PC-9 (cell line): ENCODE measurements around the gene TRIP12. TPM values are rescaled to one million over a fixed set of nuclear protein-coding genes. Genes with fewer than 3 reads are reported as not detected.

Experiments
- BruUV-seq: library from RNA; stranded (reverse); fragments of 400-500 nt; replicated peaks from 2 replicates; lab custom pipeline; 2021; lab: Mats Ljungman, UMichigan
- CTCF ChIA-PET: fragments of 300-600 bp; sonication (Branson Sonifier 250); formaldehyde crosslinking; loops from one replicate; lab custom pipeline; 2022; ENCODE audit warnings: antibody characterized with exemption; lab: Charles Lee
- POLR2A ChIA-PET: fragments of 300-600 bp; sonication (Branson Sonifier 250); formaldehyde crosslinking; loops from one replicate; lab custom pipeline; 2022; ENCODE audit warnings: antibody characterized with exemption; ENCODE audit not compliant: unreplicated experiment; lab: Charles Lee
- DNase-seq, 2 experiments: peaks; one replicate each; pipeline versions ENCODE4 v3.0.0 to v3.0.0-alpha.2; 2015 to 2022; ENCODE audit warnings: mixed read lengths in 1 of 2
- H2AFZ ChIP-seq: fragments of 200-600 bp; sonication (generic); 2 replicates; pipeline ENCODE4 v1.8.1; 2017; ENCODE audit warnings: antibody characterized with exemption
- H3F3A ChIP-seq: fragments of 200-600 bp; sonication (generic); 2 replicates; pipeline ENCODE4 v1.8.1; 2017; ENCODE audit warnings: antibody characterized with exemption, mild to moderate bottlenecking, low read depth; ENCODE audit not compliant: insufficient read depth
- H3K27ac ChIP-seq: fragments of 200-600 bp; sonication (generic); 2 replicates; pipeline ENCODE4 v1.6.1; 2016; ENCODE audit warnings: mixed run types
- H3K27me3 ChIP-seq: fragments of 200-600 bp; sonication (generic); 2 replicates; pipeline ENCODE4 v1.6.1; 2016; ENCODE audit warnings: low read depth, mixed run types; ENCODE audit not compliant: insufficient read depth
- H3K36me3 ChIP-seq: fragments of 200-600 bp; sonication (generic); 2 replicates; pipeline ENCODE4 v1.6.1; 2016; ENCODE audit warnings: low read depth, mixed run types
- H3K4me1 ChIP-seq: fragments of 200-600 bp; sonication (generic); replicated peaks from 2 replicates; pipeline ENCODE4 v1.6.1; 2016; ENCODE audit warnings: mixed run types; ENCODE audit not compliant: insufficient read depth
- H3K4me2 ChIP-seq: fragments of 200-600 bp; sonication (generic); 2 replicates; pipeline ENCODE4 v1.6.1; 2017; ENCODE audit warnings: mixed run types
- H3K4me3 ChIP-seq: fragments of 200-600 bp; sonication (generic); 2 replicates; pipeline ENCODE4 v1.6.1; 2016; ENCODE audit warnings: mixed run types
- H3K79me2 ChIP-seq: fragments of 200-600 bp; sonication (generic); 2 replicates; pipeline ENCODE4 v1.6.1; 2017; ENCODE audit warnings: low read depth, mixed run types
- H3K9me2 ChIP-seq: fragments of 200-600 bp; sonication (generic); 2 replicates; pipeline ENCODE4 v1.8.1; 2017; ENCODE audit warnings: mild to moderate bottlenecking; ENCODE audit not compliant: insufficient read depth
- H3K9me3 ChIP-seq: fragments of 200-600 bp; sonication (generic); 2 replicates; pipeline ENCODE4 v1.8.1; 2016; ENCODE audit warnings: low read depth; ENCODE audit not compliant: insufficient read depth
- H4K20me1 ChIP-seq: fragments of 200-600 bp; sonication (generic); 2 replicates; pipeline ENCODE4 v1.8.1; 2017; ENCODE audit not compliant: insufficient read depth
- EZH2 ChIP-seq: fragments of 200-600 bp; sonication (generic); IDR thresholded peaks from 2 replicates; pipeline ENCODE4 v1.8.0; 2017; ENCODE audit warnings: antibody characterized with exemption, low read depth
- intact Hi-C: fragments of 100-400 bp; cut with micrococcal nuclease; formaldehyde crosslinking; loops from one replicate; pipeline ENCODE4 v1.10.0; 2022; ENCODE audit not compliant: unreplicated experiment
- total RNA-seq: library from RNA; stranded (reverse); gene quantifications from 2 replicates; pipeline ENCODE4 v1.2.3, GENCODE V29; 2021
- TF ChIP-seq, protein P1 (sequence below): fragments of 200-600 bp; sonication (generic); conservative IDR thresholded peaks from 2 replicates; pipeline ENCODE4 v1.6.1; 2017; ENCODE audit warnings: mixed run types, antibody characterized with exemption, mild to moderate bottlenecking, moderate library complexity

Gene TRIP12
- total RNA-seq, 1 experiment from 2014 or later = 226 TPM

DNA sequence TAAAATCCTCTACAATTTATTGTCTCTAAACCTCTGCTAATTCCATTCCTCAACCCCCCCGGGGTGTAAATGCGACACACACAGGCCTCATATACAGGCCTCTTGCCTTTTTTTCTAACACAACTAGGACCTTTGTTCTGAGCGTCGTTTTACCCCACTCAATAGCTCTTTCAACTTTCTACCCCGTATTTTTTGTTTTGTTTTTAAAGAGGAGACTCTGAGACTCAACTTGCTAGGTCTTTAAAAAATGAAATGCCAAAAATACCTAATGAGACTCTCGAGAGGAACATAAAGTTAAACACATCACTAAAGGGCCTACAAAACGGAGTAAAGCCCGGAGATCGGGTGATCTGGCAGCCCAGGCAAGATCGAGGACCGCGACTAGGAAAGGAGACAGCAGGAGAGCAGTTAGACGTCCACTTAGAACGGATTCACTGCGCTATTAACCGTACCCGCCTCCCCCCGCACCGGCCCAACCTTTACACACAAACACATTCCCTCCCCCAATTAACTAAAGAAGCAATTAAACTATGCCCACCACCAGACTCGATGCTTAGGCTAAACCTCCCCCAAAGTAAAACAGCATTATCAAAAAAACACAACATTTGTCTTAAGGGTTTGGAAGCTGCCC is 1.7 kb downstream of the TRIP12 start:
- Histone ChIP-seq H3K36me3 (peaks cover 8% of the 10 kb centered on the region), H3K4me2 (peak overlapping the region; percentile 99), H3K4me1 (peaks cover 17% of the 10 kb centered on the region), H3K9me3 (no peaks in the 10 kb centered on the region), H4K20me1 (peaks cover 36% of the 10 kb centered on the region), H3K27ac (peak overlapping the region; percentile 80; the same call in 1 of the 2 replicates), H3F3A (peaks cover 16% of the 10 kb centered on the region; the same call in 1 of the 2 replicates), H3K27me3 (no peaks in the 10 kb centered on the region), H2AFZ (no peak overlapping the region), H3K9me2 (no peaks in the 10 kb centered on the region; the same call in 1 of the 2 replicates), H3K4me3 (peak overlapping the region; percentile 94), H3K79me2 (peaks cover 76% of the 10 kb centered on the region)
- POLR2A ChIA-PET = no interaction called here
- BruUV-seq = TSS peak; percentile 26
- no peak for DNase-seq
- CTCF ChIA-PET = no interaction called here
- no peak for TF ChIP-seq EZH2
- intact Hi-C loops = loop anchor here (5.0 to 10.0 kb wide), 2 partner anchors 695 to 772 kb away; no protein-coding TSS in a partner anchor

DNA sequence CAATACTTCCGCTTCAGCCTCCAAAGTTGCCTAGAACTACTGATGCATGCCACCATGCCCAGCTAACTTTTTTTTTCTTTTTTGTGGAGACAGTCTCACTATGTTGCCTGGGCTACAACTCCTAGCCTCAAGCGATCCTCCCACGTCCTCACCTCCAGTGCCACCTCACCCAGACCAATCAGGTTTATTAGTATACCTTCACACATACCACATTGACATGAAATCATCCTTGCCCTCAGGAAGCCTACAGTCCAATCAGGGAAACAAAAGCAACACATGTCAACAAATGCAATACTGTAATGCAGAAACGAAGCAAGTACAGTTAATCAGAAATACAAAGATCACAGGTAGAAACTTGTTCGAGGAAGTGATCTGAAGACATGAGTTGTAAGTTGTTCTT is 4.0 kb downstream of the TRIP12 start:
- H3F3A ChIP-seq = peaks cover 11% of the 10 kb centered on the region; the same call in 1 of the 2 replicates
- POLR2A ChIA-PET = no interaction called here
- TF ChIP-seq EZH2 = no peak
- TF ChIP-seq, protein P1, sequence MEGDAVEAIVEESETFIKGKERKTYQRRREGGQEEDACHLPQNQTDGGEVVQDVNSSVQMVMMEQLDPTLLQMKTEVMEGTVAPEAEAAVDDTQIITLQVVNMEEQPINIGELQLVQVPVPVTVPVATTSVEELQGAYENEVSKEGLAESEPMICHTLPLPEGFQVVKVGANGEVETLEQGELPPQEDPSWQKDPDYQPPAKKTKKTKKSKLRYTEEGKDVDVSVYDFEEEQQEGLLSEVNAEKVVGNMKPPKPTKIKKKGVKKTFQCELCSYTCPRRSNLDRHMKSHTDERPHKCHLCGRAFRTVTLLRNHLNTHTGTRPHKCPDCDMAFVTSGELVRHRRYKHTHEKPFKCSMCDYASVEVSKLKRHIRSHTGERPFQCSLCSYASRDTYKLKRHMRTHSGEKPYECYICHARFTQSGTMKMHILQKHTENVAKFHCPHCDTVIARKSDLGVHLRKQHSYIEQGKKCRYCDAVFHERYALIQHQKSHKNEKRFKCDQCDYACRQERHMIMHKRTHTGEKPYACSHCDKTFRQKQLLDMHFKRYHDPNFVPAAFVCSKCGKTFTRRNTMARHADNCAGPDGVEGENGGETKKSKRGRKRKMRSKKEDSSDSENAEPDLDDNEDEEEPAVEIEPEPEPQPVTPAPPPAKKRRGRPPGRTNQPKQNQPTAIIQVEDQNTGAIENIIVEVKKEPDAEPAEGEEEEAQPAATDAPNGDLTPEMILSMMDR = no peak
- H3K9me2 ChIP-seq = no peaks in the 10 kb centered on the region; the same call in 1 of the 2 replicates
- H3K27me3 ChIP-seq = no peaks in the 10 kb centered on the region
- no peak overlapping the region for H3K4me2 ChIP-seq
- peaks cover 58% of the 10 kb centered on the region for H4K20me1 ChIP-seq
- H3K79me2 ChIP-seq = peaks cover 86% of the 10 kb centered on the region
- no peak overlapping the region for H2AFZ ChIP-seq
- intact Hi-C loops = no loop called here
- CTCF ChIA-PET = no interaction called here
- H3K36me3 ChIP-seq = peaks cover 18% of the 10 kb centered on the region
- peaks cover 8% of the 10 kb centered on the region for H3K4me1 ChIP-seq
- H3K9me3 ChIP-seq = no peaks in the 10 kb centered on the region
- no peak overlapping the region for H3K4me3 ChIP-seq
- no peak overlapping the region for H3K27ac ChIP-seq
- DNase-seq = no peak
- BruUV-seq = TSS peak; percentile 5

DNA sequence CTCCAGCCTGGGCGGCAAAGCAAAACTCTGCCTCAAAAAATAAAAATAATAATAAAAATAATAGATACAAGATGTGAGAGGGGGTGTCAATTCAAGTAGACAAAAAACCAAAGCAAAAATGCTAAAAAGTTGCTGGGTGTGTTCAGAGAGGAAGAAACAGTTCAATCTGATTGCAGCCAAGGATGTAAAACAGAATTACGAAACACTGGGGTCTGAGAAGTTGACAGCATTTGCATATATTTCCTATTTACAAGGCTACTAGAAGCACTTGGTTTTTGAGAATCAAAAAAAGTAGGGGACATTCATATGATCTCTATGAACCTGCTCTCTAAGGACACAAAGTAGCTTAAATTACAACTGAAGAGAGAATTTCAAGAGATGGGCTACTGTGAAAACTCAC is 7.6 kb downstream of the TRIP12 start:
- CTCF ChIA-PET = no interaction called here
- H3K36me3 ChIP-seq = peaks cover 19% of the 10 kb centered on the region
- intact Hi-C loops = no loop called here
- no peaks in the 10 kb centered on the region for H3K9me3 ChIP-seq
- POLR2A ChIA-PET = no interaction called here
- H3K4me2 ChIP-seq = no peak overlapping the region
- H3K9me2 ChIP-seq = no peaks in the 10 kb centered on the region
- H3K4me3 ChIP-seq = no peak overlapping the region
- H3K79me2 ChIP-seq = peaks cover 98% of the 10 kb centered on the region
- H2AFZ ChIP-seq = no peak overlapping the region
- H3K27me3 ChIP-seq = no peaks in the 10 kb centered on the region
- 0 out of 2 replicates have a peak, but pooled peaks cover 4% of the 10 kb centered on the region for H3F3A ChIP-seq
- no peaks in the 10 kb centered on the region for H3K4me1 ChIP-seq
- no peak for TF ChIP-seq EZH2
- TF ChIP-seq, protein P1 = no peak
- no peak for DNase-seq
- no peak overlapping the region for H3K27ac ChIP-seq
- peaks cover 82% of the 10 kb centered on the region for H4K20me1 ChIP-seq
- BruUV-seq = no TSS peak
